H9 (cell line): Measurements from ENCODE around the gene ARHGAP30. TPM values are rescaled to one million over a fixed set of nuclear protein-coding genes. Genes with fewer than 3 reads are reported as not detected.

ENCODE experiments used
- DNase-seq: peaks from one replicate; pipeline ENCODE4 v3.0.0-alpha.2; 2017
- H2AFZ ChIP-seq: one replicate; pipeline ENCODE4 v1.6.1; 2013; ENCODE audit warnings: mild to moderate bottlenecking, low read length, control low read depth, moderate library complexity
- H2AK5ac ChIP-seq: 2 replicates; pipeline ENCODE4 v1.6.1; 2013; ENCODE audit warnings: low read length, control low read depth, mixed read lengths; ENCODE audit not compliant: insufficient read length
- H2BK120ac ChIP-seq: one replicate; pipeline ENCODE4 v1.6.1; 2013; ENCODE audit warnings: low read depth, mild to moderate bottlenecking, low read length, control low read depth, inconsistent platforms; ENCODE audit not compliant: poor library complexity, severe bottlenecking
- H2BK12ac ChIP-seq: 2 replicates; pipeline ENCODE4 v1.6.1; 2013; ENCODE audit warnings: low read length, control low read depth, mixed read lengths, low read depth; ENCODE audit not compliant: insufficient read length
- H2BK15ac ChIP-seq: 2 replicates; pipeline ENCODE4 v1.6.1; 2013; ENCODE audit warnings: low read depth, low read length, control low read depth
- H2BK20ac ChIP-seq: one replicate; pipeline ENCODE4 v1.6.1; 2013; ENCODE audit warnings: low read depth, mild to moderate bottlenecking, low read length, control low read depth, inconsistent platforms; ENCODE audit not compliant: poor library complexity, severe bottlenecking
- H2BK5ac ChIP-seq: 2 replicates; pipeline ENCODE4 v1.6.1; 2013; ENCODE audit warnings: low read length, control low read depth, mixed read lengths; ENCODE audit not compliant: insufficient read length
- H3K14ac ChIP-seq: 2 replicates; pipeline ENCODE4 v1.6.1; 2013; ENCODE audit warnings: low read length, control low read depth; ENCODE audit not compliant: insufficient read depth
- H3K18ac ChIP-seq: 2 replicates; pipeline ENCODE4 v1.6.1; 2013; ENCODE audit warnings: low read depth, mild to moderate bottlenecking, mixed read lengths, low read length, control low read depth; ENCODE audit not compliant: insufficient read length
- H3K23ac ChIP-seq: 2 replicates; pipeline ENCODE4 v1.6.1; 2013; ENCODE audit warnings: low read length, control low read depth, mixed read lengths, low read depth; ENCODE audit not compliant: insufficient read length
- H3K23me2 ChIP-seq: 2 replicates; pipeline ENCODE4 v1.6.1; 2013; ENCODE audit warnings: low read depth, mild to moderate bottlenecking, mixed read lengths, low read length, control low read depth; ENCODE audit not compliant: insufficient read length, poor library complexity, severe bottlenecking
- H3K27ac ChIP-seq: 2 replicates; pipeline ENCODE4 v1.5.1; 2013; ENCODE audit warnings: low read length, control low read depth, mixed read lengths, low read depth; ENCODE audit not compliant: insufficient read length
- H3K27me3 ChIP-seq: 2 replicates; pipeline ENCODE4 v1.6.1; 2013; ENCODE audit warnings: low read length, control low read depth, inconsistent platforms; ENCODE audit not compliant: insufficient read depth
- H3K4ac ChIP-seq: 2 replicates; pipeline ENCODE4 v1.6.1; 2013; ENCODE audit warnings: low read depth, mild to moderate bottlenecking, control low read depth, inconsistent platforms, low read length, moderate library complexity
- H3K4me1 ChIP-seq: 2 replicates; pipeline ENCODE4 v1.6.1; 2013; ENCODE audit warnings: low read length, control low read depth, inconsistent platforms; ENCODE audit not compliant: insufficient read depth
- H3K4me2 ChIP-seq: 2 replicates; pipeline ENCODE4 v1.6.1; 2013; ENCODE audit warnings: low read length, control low read depth, mixed read lengths; ENCODE audit not compliant: insufficient read length, insufficient read depth
- H3K56ac ChIP-seq: 2 replicates; pipeline ENCODE4 v1.6.1; 2013; ENCODE audit warnings: low read depth, mild to moderate bottlenecking, mixed read lengths, low read length, control low read depth; ENCODE audit not compliant: insufficient read length
- H3K79me1 ChIP-seq: 2 replicates; pipeline ENCODE4 v1.6.1; 2013; ENCODE audit warnings: low read depth, mild to moderate bottlenecking, moderate library complexity, low read length, control low read depth, inconsistent platforms; ENCODE audit not compliant: insufficient read depth, poor library complexity, severe bottlenecking
- H3K79me2 ChIP-seq: 2 replicates; pipeline ENCODE4 v1.6.1; 2013; ENCODE audit warnings: low read length, control low read depth, inconsistent platforms; ENCODE audit not compliant: insufficient read depth
- H3K9ac ChIP-seq: 2 replicates; pipeline ENCODE4 v1.6.1; 2013; ENCODE audit warnings: low read length, control low read depth, mixed read lengths; ENCODE audit not compliant: insufficient read length; ENCODE audit errors: extremely low read depth
- H3K9me3 ChIP-seq: one replicate; pipeline ENCODE4 v1.6.1; 2013; ENCODE audit warnings: low read depth, low read length, inconsistent platforms; ENCODE audit not compliant: control insufficient read depth
- H3T11ph ChIP-seq: one replicate; pipeline ENCODE4 v1.6.1; 2013; ENCODE audit warnings: mild to moderate bottlenecking, low read length, control low read depth, inconsistent platforms
- H4K20me1 ChIP-seq: one replicate; pipeline ENCODE4 v1.6.1; 2013; ENCODE audit not compliant: control insufficient read depth, insufficient read length, insufficient read depth
- H4K5ac ChIP-seq: 2 replicates; pipeline ENCODE4 v1.6.1; 2013; ENCODE audit warnings: low read depth, mild to moderate bottlenecking, mixed read lengths, low read length, control low read depth; ENCODE audit not compliant: insufficient read length
- H4K8ac ChIP-seq: replicated peaks from 2 replicates; pipeline ENCODE4 v1.6.1; 2013; ENCODE audit warnings: low read length, control low read depth, mixed read lengths, low read depth; ENCODE audit not compliant: insufficient read length
- H4K91ac ChIP-seq: 2 replicates; pipeline ENCODE4 v1.6.1; 2013; ENCODE audit warnings: low read depth, mild to moderate bottlenecking, moderate library complexity, mixed read lengths, low read length, control low read depth; ENCODE audit not compliant: insufficient read length
- H3K27ac Mint-ChIP-seq, 3 experiments: 2 replicates in 2 of 3; 3 replicates in 1 of 3; pipeline ENCODE4 v1.8.0; 2020 to 2021; ENCODE audit warnings: mixed read lengths in 3 of 3, mild to moderate bottlenecking in 1 of 3, moderate library complexity in 1 of 3
- H3K27me3 Mint-ChIP-seq: 2 replicates; pipeline ENCODE4 v1.8.0; 2021; ENCODE audit warnings: low read depth, mild to moderate bottlenecking, moderate library complexity, mixed read lengths
- H3K36me3 Mint-ChIP-seq, 3 experiments: 2 replicates in 2 of 3; 3 replicates in 1 of 3; pipeline ENCODE4 v1.8.0; 2020 to 2021; ENCODE audit warnings: low read depth in 3 of 3, mixed read lengths in 3 of 3; ENCODE audit not compliant: insufficient read depth in 1 of 3
- H3K4me1 Mint-ChIP-seq, 2 experiments: 2 replicates each; pipeline ENCODE4 v1.8.0; 2020; ENCODE audit warnings: mixed read lengths in 2 of 2
- H3K4me3 Mint-ChIP-seq, 2 experiments: 2 replicates in 1 of 2; 3 replicates in 1 of 2; pipeline ENCODE4 v1.8.0; 2020 to 2021; ENCODE audit warnings: mild to moderate bottlenecking in 2 of 2, mixed read lengths in 2 of 2, moderate library complexity in 1 of 2
- H3K9me3 Mint-ChIP-seq, 2 experiments: 2 replicates in 1 of 2; 3 replicates in 1 of 2; pipeline ENCODE4 v1.8.0; 2020; ENCODE audit warnings: mild to moderate bottlenecking in 2 of 2, mixed read lengths in 2 of 2, moderate library complexity in 1 of 2
- WGBS: extraction: QIAGEN DNeasy Blood & Tissue Kit; methylation state at CpG from one replicate; pipeline ENCODE4 v1.1.7; 2013; ENCODE audit warnings: missing lambda C conversion rate, low lambda C conversion rate, mixed read lengths; ENCODE audit not compliant: insufficient read length; ENCODE audit errors: extremely low coverage; 5-methylcytosine and 5-hydroxymethylcytosine counted together
- total RNA-seq: library from RNA; stranded (reverse); gene quantifications from 2 replicates; pipeline ENCODE4 v1.2.1, GENCODE V29; 2021
- TF ChIP-seq, protein P1 (sequence below): fragments of 200-600 bp; sonication (generic); conservative IDR thresholded peaks from 3 replicates; pipeline ENCODE4 v1.8.0; 2021; ENCODE audit warnings: antibody characterized with exemption, mild to moderate bottlenecking

ARHGAP30 gene
- total RNA-seq, 1 experiment from 2014 or later, result 0.13 TPM

DNA sequence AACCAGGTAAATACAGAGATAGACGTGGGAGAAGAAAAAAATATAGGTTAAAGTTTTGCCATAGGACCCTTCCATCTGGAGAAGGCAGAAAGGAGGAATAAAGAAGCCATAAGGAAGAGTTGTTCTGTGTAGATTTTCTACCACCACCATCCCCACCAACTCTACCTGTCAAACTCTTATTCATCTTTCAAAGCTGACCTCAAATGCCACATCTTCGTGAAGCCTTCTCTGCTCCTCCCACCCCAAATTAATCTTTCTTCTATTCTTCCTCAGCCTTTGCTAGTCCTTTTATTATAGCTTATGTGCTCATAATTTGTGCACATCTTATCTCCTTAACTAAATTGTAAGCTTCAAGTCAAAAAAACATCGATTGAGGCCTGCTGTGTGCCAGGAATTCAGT, 20.9 kb upstream of the ARHGAP30 start:
- Histone ChIP-seq H2BK120ac (no peak overlapping the region), H3K23ac (no peak overlapping the region), H3K56ac (no peak overlapping the region), H3K9me3 (no peaks in the 10 kb centered on the region), H3K9ac (no peak overlapping the region), H2AFZ (no peak overlapping the region), H3K18ac (no peak overlapping the region), H3K79me1 (no peaks in the 10 kb centered on the region), H3T11ph (no peak overlapping the region), H2AK5ac (no peak overlapping the region), H3K27ac (no peak overlapping the region), H3K4me1 (no peaks in the 10 kb centered on the region), H2BK15ac (no peak overlapping the region), H4K5ac (no peak overlapping the region), H2BK5ac (no peak overlapping the region), H2BK20ac (no peak overlapping the region), H3K14ac (no peak overlapping the region), H3K4me2 (no peak overlapping the region), H4K91ac (no peak overlapping the region), H3K4ac (no peak overlapping the region), H3K79me2 (no peaks in the 10 kb centered on the region), H2BK12ac (no peak overlapping the region), H3K23me2 (no peaks in the 10 kb centered on the region), H3K27me3 (no peaks in the 10 kb centered on the region; the same call in 1 of the 2 replicates), H4K20me1 (no peaks in the 10 kb centered on the region), H4K8ac (no peak overlapping the region)
- Mint-ChIP-seq H3K9me3 (no peaks in the 10 kb centered on the region), H3K4me1 (peaks cover 17 to 18% of the 10 kb centered on the region in 2 experiments), H3K27me3 (peaks cover 7% of the 10 kb centered on the region), H3K36me3 (no peaks in the 10 kb centered on the region), H3K4me3 (no peak overlapping the region), H3K27ac (no peak overlapping the region)
- WGBS, result no CpG with 5 or more reads among the region's 3 CpGs
- no peak for DNase-seq
- TF ChIP-seq, protein P1, sequence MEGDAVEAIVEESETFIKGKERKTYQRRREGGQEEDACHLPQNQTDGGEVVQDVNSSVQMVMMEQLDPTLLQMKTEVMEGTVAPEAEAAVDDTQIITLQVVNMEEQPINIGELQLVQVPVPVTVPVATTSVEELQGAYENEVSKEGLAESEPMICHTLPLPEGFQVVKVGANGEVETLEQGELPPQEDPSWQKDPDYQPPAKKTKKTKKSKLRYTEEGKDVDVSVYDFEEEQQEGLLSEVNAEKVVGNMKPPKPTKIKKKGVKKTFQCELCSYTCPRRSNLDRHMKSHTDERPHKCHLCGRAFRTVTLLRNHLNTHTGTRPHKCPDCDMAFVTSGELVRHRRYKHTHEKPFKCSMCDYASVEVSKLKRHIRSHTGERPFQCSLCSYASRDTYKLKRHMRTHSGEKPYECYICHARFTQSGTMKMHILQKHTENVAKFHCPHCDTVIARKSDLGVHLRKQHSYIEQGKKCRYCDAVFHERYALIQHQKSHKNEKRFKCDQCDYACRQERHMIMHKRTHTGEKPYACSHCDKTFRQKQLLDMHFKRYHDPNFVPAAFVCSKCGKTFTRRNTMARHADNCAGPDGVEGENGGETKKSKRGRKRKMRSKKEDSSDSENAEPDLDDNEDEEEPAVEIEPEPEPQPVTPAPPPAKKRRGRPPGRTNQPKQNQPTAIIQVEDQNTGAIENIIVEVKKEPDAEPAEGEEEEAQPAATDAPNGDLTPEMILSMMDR, result no peak
